ENCODE data around the gene LARP6. TPM values are rescaled to one million over a fixed set of nuclear protein-coding genes. Genes with fewer than 3 reads are reported as not detected.

LARP6 gene
- polyA plus RNA-seq, 1 donor (not counting 4 experiments of a cell fraction or from before 2014, with no cell fraction given) = 66.1 TPM

DNA sequence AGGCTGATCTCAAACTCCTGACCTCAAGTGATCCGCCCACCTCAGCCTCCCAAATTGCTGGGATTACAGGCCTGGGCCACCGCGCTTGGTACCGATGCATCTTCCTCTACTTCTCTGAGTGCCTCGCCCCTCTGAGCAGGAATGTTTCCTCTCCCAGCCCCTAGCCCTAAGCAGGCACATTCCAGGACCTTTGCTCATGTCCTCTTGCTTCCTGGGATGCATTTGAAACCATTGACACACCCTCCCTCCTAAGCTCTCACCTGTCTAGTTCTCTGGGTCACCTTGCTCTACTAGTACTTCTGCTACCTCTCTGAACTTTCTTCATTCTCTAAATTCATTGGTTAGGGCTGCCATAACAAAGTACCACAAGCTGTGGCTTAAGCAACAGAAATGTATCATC, 72.7 kb downstream of the LARP6 start:
- H3K9me3 ChIP-seq (ENCODE audit: control insufficient read depth, low read depth, low read length) = no peaks in the 10 kb centered on the region
- FAIRE-seq = peak; percentile 84
- H3K27ac ChIP-seq (ENCODE audit: control insufficient read depth, insufficient read depth, low read length) = no peak overlapping the region
- H3K4me1 ChIP-seq (ENCODE audit: control insufficient read depth, extremely low read depth, insufficient read depth, low read length) = peaks cover 33% of the 10 kb centered on the region
- no peak for DNase-seq (ENCODE audit: low read depth, low spot score)
- no peak overlapping the region for H3K4me3 ChIP-seq (ENCODE audit: control insufficient read depth in 2 of 3, extremely low read depth in 1 of 3, insufficient read depth in 2 of 3, low read depth in 1 of 3, low read length in 3 of 3)
- no peaks in the 10 kb centered on the region for H4K20me1 ChIP-seq (ENCODE audit: control insufficient read depth, extremely low read depth, insufficient read depth, low read length)
- no peaks in the 10 kb centered on the region for H3K79me2 ChIP-seq (ENCODE audit: control insufficient read depth, insufficient read depth, low read length)
- H3K9me1 ChIP-seq (ENCODE audit: control insufficient read depth, extremely low read depth, insufficient read depth, low read length) = no peaks in the 10 kb centered on the region
- peak overlapping the region; percentile 60 for H3K4me2 ChIP-seq (ENCODE audit: control insufficient read depth, extremely low read depth, insufficient read depth, low read depth, low read length)
- H3K36me3 ChIP-seq (ENCODE audit: control insufficient read depth in 2 of 2, extremely low read depth in 1 of 2, insufficient read depth in 2 of 2, low read length in 2 of 2) = no peaks in the 10 kb centered on the region
- H2AFZ ChIP-seq (ENCODE audit: control insufficient read depth, low read length) = peak overlapping the region; percentile 29
- no peaks in the 10 kb centered on the region for H3K27me3 ChIP-seq (ENCODE audit: control insufficient read depth, extremely low read depth, insufficient read depth, low read length)
- dilution Hi-C loops (cut with MboI; ENCODE audit: extremely low pct_ligation_motif_present, low sequenced_read_pairs) = no loop called here
- no peak overlapping the region for H3K9ac ChIP-seq (ENCODE audit: control insufficient read depth, extremely low read depth, insufficient read depth, low read length)
- no peak for TF ChIP-seq EZH2 (IDR thresholded peaks at IDR 0.05; ENCODE audit: low read length)
- TF ChIP-seq, protein P1, sequence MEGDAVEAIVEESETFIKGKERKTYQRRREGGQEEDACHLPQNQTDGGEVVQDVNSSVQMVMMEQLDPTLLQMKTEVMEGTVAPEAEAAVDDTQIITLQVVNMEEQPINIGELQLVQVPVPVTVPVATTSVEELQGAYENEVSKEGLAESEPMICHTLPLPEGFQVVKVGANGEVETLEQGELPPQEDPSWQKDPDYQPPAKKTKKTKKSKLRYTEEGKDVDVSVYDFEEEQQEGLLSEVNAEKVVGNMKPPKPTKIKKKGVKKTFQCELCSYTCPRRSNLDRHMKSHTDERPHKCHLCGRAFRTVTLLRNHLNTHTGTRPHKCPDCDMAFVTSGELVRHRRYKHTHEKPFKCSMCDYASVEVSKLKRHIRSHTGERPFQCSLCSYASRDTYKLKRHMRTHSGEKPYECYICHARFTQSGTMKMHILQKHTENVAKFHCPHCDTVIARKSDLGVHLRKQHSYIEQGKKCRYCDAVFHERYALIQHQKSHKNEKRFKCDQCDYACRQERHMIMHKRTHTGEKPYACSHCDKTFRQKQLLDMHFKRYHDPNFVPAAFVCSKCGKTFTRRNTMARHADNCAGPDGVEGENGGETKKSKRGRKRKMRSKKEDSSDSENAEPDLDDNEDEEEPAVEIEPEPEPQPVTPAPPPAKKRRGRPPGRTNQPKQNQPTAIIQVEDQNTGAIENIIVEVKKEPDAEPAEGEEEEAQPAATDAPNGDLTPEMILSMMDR (optimal IDR thresholded peaks at IDR 0.05 in 1 of 3, IDR thresholded peaks at IDR 0.05 in 1 of 3, conservative IDR thresholded peaks at IDR 0.05 in 1 of 3; ENCODE audit: extremely low read depth in 1 of 3, insufficient read depth in 2 of 3, low read length in 3 of 3) = no peak

Other genes with a start within 250 kb of the LARP6 start
- gene UACA, start 90.6 kb downstream of the LARP6 start, polyA plus RNA-seq = 13.4 to 26.6 TPM (median 22.7 TPM) in 3 replicates
- 1.8 to 3.1 TPM (median 2.5 TPM) in 3 replicates for gene THAP10, start 38.3 kb upstream of the LARP6 start, polyA plus RNA-seq
- 7.1 to 9.9 TPM (median 7.9 TPM) in 3 replicates for gene LRRC49, start 38.7 kb upstream of the LARP6 start, polyA plus RNA-seq

Measured in keratinocyte (primary cell).